ENCODE data around the gene GRIK5. TPM values are rescaled to one million over a fixed set of nuclear protein-coding genes. Genes with fewer than 3 reads are reported as not detected.

Gene GRIK5
- total RNA-seq, 1 donor from 2014 or later: 3.8 TPM

- H3K36me3 Mint-ChIP-seq (ENCODE audit: low read depth): no peaks in the 10 kb centered on the region
- H3K4me3 Mint-ChIP-seq: no peak overlapping the region
- TF ChIP-seq CTCF (conservative IDR thresholded peaks at IDR 0.05): no peak
- peaks cover 15% of the 10 kb centered on the region for H3K4me1 Mint-ChIP-seq
- H3K27me3 Mint-ChIP-seq (ENCODE audit: low read depth): peaks cover 18% of the 10 kb centered on the region
- no peak for DNase-seq (ENCODE audit: low read depth, low spot score)
- no peak overlapping the region for H3K27ac Mint-ChIP-seq (ENCODE audit: unreplicated experiment)
- no peaks in the 10 kb centered on the region for H3K9me3 Mint-ChIP-seq
These were observed 25.3 kb upstream of the GRIK5 start for GRCh38 chr19:42095142-42095813.

GRCh38 chr19:42093926-42094325 lies 23.9 kb upstream of the GRIK5 start:
- Mint-ChIP-seq H3K27me3 (ENCODE audit: low read depth) (peaks cover 18% of the 10 kb centered on the region), H3K4me3 (no peak overlapping the region), H3K27ac (ENCODE audit: unreplicated experiment) (peak overlapping the region; percentile 65), H3K36me3 (ENCODE audit: low read depth) (no peaks in the 10 kb centered on the region), H3K9me3 (no peaks in the 10 kb centered on the region), H3K4me1 (peaks cover 15% of the 10 kb centered on the region)
- DNase-seq (ENCODE audit: low read depth, low spot score): no peak
- TF ChIP-seq CTCF (conservative IDR thresholded peaks at IDR 0.05): no peak

GRCh38 chr19:42093505-42093904 lies 23.5 kb upstream of the GRIK5 start:
- Mint-ChIP-seq H3K27me3 (ENCODE audit: low read depth) (peaks cover 18% of the 10 kb centered on the region), H3K9me3 (no peaks in the 10 kb centered on the region), H3K4me1 (peaks cover 15% of the 10 kb centered on the region), H3K36me3 (ENCODE audit: low read depth) (no peaks in the 10 kb centered on the region), H3K4me3 (no peak overlapping the region), H3K27ac (ENCODE audit: unreplicated experiment) (no peak overlapping the region)
- no peak for DNase-seq (ENCODE audit: low read depth, low spot score)
- no peak for TF ChIP-seq CTCF (conservative IDR thresholded peaks at IDR 0.05)

GRCh38 chr19:42092350-42092749 lies 22.3 kb upstream of the GRIK5 start:
- Mint-ChIP-seq H3K9me3 (no peaks in the 10 kb centered on the region), H3K36me3 (ENCODE audit: low read depth) (no peaks in the 10 kb centered on the region), H3K4me3 (no peak overlapping the region), H3K4me1 (peaks cover 15% of the 10 kb centered on the region), H3K27me3 (ENCODE audit: low read depth) (peaks cover 18% of the 10 kb centered on the region), H3K27ac (ENCODE audit: unreplicated experiment) (no peak overlapping the region)
- DNase-seq (ENCODE audit: low read depth, low spot score): no peak
- peak; percentile 34 for TF ChIP-seq CTCF (conservative IDR thresholded peaks at IDR 0.05)

- Mint-ChIP-seq H3K27me3 (ENCODE audit: low read depth) (peaks cover 15% of the 10 kb centered on the region), H3K9me3 (no peaks in the 10 kb centered on the region), H3K27ac (ENCODE audit: unreplicated experiment) (no peak overlapping the region), H3K36me3 (ENCODE audit: low read depth) (no peaks in the 10 kb centered on the region), H3K4me3 (no peak overlapping the region), H3K4me1 (peaks cover 20% of the 10 kb centered on the region)
- DNase-seq (ENCODE audit: low read depth, low spot score): no peak
- TF ChIP-seq CTCF (conservative IDR thresholded peaks at IDR 0.05): no peak
These were observed 21.7 kb upstream of the GRIK5 start for GRCh38 chr19:42091742-42092141.

Measured in neural crest cell (in vitro differentiated cells).